GM23338 (cell line): Measurements from ENCODE around the gene SYCP2. TPM values are rescaled to one million over a fixed set of nuclear protein-coding genes. Genes with fewer than 3 reads are reported as not detected.

Source experiments
- ATAC-seq: fragments of 200-7000 bp; cut with Tn5 transposase; 3 replicates; pipeline ENCODE4 v1.9.1; 2020
- DNase-seq: peaks from one replicate; pipeline ENCODE4 v3.0.0-alpha.2; 2015; ENCODE audit warnings: low spot score
- H2AFZ ChIP-seq: fragments of 200-600 bp; sonication (generic); 2 replicates; pipeline ENCODE4 v1.8.0; 2016; ENCODE audit warnings: antibody characterized with exemption, mild to moderate bottlenecking, moderate library complexity
- H3F3A ChIP-seq: fragments of 200-600 bp; sonication (generic); replicated peaks from 2 replicates; pipeline ENCODE4 v1.8.0; 2017; ENCODE audit warnings: antibody characterized with exemption, mixed run types, low read depth
- H3K27ac ChIP-seq: fragments of 200-600 bp; sonication (generic); 2 replicates; pipeline ENCODE4 v1.6.1; 2016; ENCODE audit warnings: low read depth
- H3K27me3 ChIP-seq: fragments of 200-600 bp; sonication (generic); 2 replicates; pipeline ENCODE4 v1.8.0; 2016; ENCODE audit warnings: mild to moderate bottlenecking, mixed run types, moderate library complexity; ENCODE audit not compliant: insufficient read depth
- H3K36me3 ChIP-seq: fragments of 200-600 bp; sonication (generic); 2 replicates; pipeline ENCODE4 v1.8.0; 2016; ENCODE audit warnings: mild to moderate bottlenecking; ENCODE audit not compliant: insufficient read depth
- H3K4me1 ChIP-seq: fragments of 200-600 bp; sonication (generic); 2 replicates; pipeline ENCODE4 v1.8.0; 2016; ENCODE audit warnings: mild to moderate bottlenecking, moderate library complexity; ENCODE audit not compliant: insufficient read depth
- H3K4me2 ChIP-seq: fragments of 200-600 bp; sonication (generic); 2 replicates; pipeline ENCODE4 v1.7.1; 2017; ENCODE audit warnings: mixed run types
- H3K4me3 ChIP-seq: fragments of 200-600 bp; sonication (generic); 2 replicates; pipeline ENCODE4 v1.6.1; 2016; ENCODE audit warnings: mixed run types
- H3K79me2 ChIP-seq: fragments of 200-600 bp; sonication (generic); replicated peaks from 2 replicates; pipeline ENCODE4 v1.8.0; 2017; ENCODE audit warnings: mild to moderate bottlenecking; ENCODE audit not compliant: insufficient read depth
- H3K9me2 ChIP-seq: fragments of 200-600 bp; sonication (generic); 2 replicates; pipeline ENCODE4 v1.8.0; 2017; ENCODE audit not compliant: insufficient read depth
- H4K20me1 ChIP-seq: fragments of 200-600 bp; sonication (generic); replicated peaks from 2 replicates; pipeline ENCODE4 v1.8.0; 2017; ENCODE audit warnings: mild to moderate bottlenecking; ENCODE audit not compliant: insufficient read depth
- H3K27ac Mint-ChIP-seq: 2 replicates; pipeline ENCODE4 v1.8.0; 2020; ENCODE audit warnings: inconsistent platforms, mild to moderate bottlenecking, moderate library complexity, mixed read lengths
- H3K27me3 Mint-ChIP-seq: 3 replicates; pipeline ENCODE4 v1.8.0; 2022; ENCODE audit warnings: low read depth, mild to moderate bottlenecking, moderate library complexity, mixed read lengths, inconsistent platforms; ENCODE audit not compliant: insufficient read depth, poor library complexity
- H3K36me3 Mint-ChIP-seq: 3 replicates; pipeline ENCODE4 v1.8.0; 2021; ENCODE audit warnings: low read depth, mild to moderate bottlenecking, inconsistent platforms, moderate library complexity, mixed read lengths
- H3K4me1 Mint-ChIP-seq: 3 replicates; pipeline ENCODE4 v1.8.0; 2020; ENCODE audit warnings: mild to moderate bottlenecking, inconsistent platforms, mixed read lengths
- H3K4me3 Mint-ChIP-seq: 3 replicates; pipeline ENCODE4 v1.8.0; 2021; ENCODE audit warnings: moderate library complexity, mild to moderate bottlenecking, inconsistent platforms, mixed read lengths
- H3K9me3 Mint-ChIP-seq: 3 replicates; pipeline ENCODE4 v1.8.0; 2020; ENCODE audit warnings: moderate library complexity, mild to moderate bottlenecking, inconsistent platforms, mixed read lengths
- CREB1 ChIP-seq: fragments of 250-450 bp; sonication (Bioruptor Pico); IDR thresholded peaks from 2 replicates; pipeline ENCODE4 v1.5.0; 2020; ENCODE audit warnings: low read depth, mild to moderate bottlenecking, moderate library complexity
- EZH2 ChIP-seq: fragments of 200-600 bp; sonication (generic); IDR thresholded peaks from one replicate; pipeline ENCODE4 v1.8.0; 2017; ENCODE audit warnings: antibody characterized with exemption, mild to moderate bottlenecking, low read depth; ENCODE audit not compliant: unreplicated experiment
- EZH2phosphoT487 ChIP-seq: fragments of 200-600 bp; sonication (generic); IDR thresholded peaks from one replicate; pipeline ENCODE4 v1.8.1; 2018; ENCODE audit warnings: antibody characterized with exemption; ENCODE audit not compliant: unreplicated experiment
- JUNB ChIP-seq: IDR thresholded peaks from one replicate; pipeline ENCODE4 v1.6.1; 2016; ENCODE audit warnings: antibody characterized with exemption; ENCODE audit not compliant: unreplicated experiment
- NANOG ChIP-seq: IDR thresholded peaks from 2 replicates; pipeline ENCODE4 v1.6.1; 2016; ENCODE audit warnings: antibody characterized with exemption, borderline replicate concordance
- POLR2AphosphoS5 ChIP-seq: IDR thresholded peaks from 2 replicates; pipeline ENCODE4 v1.6.1; 2016; ENCODE audit warnings: antibody characterized with exemption, low read depth
- STAT1 ChIP-seq: IDR thresholded peaks from one replicate; pipeline ENCODE4 v1.6.1; 2016; ENCODE audit warnings: antibody characterized with exemption; ENCODE audit not compliant: unreplicated experiment
- ZNF114 ChIP-seq: fragments of 250-450 bp; sonication (Bioruptor Pico); IDR thresholded peaks from 2 replicates; pipeline ENCODE4 v1.5.0; 2020; ENCODE audit warnings: mild to moderate bottlenecking, moderate library complexity
- ZNF331 ChIP-seq: fragments of 250-450 bp; sonication (Bioruptor Pico); IDR thresholded peaks from 2 replicates; pipeline ENCODE4 v1.5.0; 2020; ENCODE audit warnings: low read depth, mild to moderate bottlenecking, moderate library complexity
- ZNF462 ChIP-seq: fragments of 250-450 bp; sonication (Bioruptor Pico); IDR thresholded peaks from 2 replicates; pipeline ENCODE4 v1.5.0; 2020; ENCODE audit warnings: mild to moderate bottlenecking, moderate library complexity
- polyA plus RNA-seq: library from polyadenylated mRNA; unstranded; fragments of >200 nt; fragmentation: Nextera tagmentation; extraction: Ambion mirVana; gene quantifications from 2 replicates; pipeline ENCODE4 v1.2.1, GENCODE V29; 2016
- total RNA-seq: library from RNA; depleted of rRNA; stranded (reverse); fragments of >200 nt; shearing (Covaris generic); gene quantifications from 2 replicates; pipeline ENCODE4 v1.2.3, GENCODE V29; 2014
- TF ChIP-seq, protein P1 (sequence below), 2 experiments: fragments of 200-600 bp in 1 of 2; sonication (generic) in 1 of 2; conservative IDR thresholded peaks; 2 replicates each; pipeline versions ENCODE4 v1.5.1 to v1.6.1; 2016 to 2017; ENCODE audit warnings: antibody characterized with exemption in 2 of 2, low read depth in 2 of 2, mild to moderate bottlenecking in 2 of 2, moderate library complexity in 1 of 2
- TF ChIP-seq, protein P2 (sequence below): IDR thresholded peaks from 2 replicates; pipeline ENCODE4 v1.6.1; 2016; ENCODE audit warnings: antibody characterized with exemption
- TF ChIP-seq, protein P3 (sequence below): IDR thresholded peaks from one replicate; pipeline ENCODE4 v1.6.1; 2018; ENCODE audit warnings: antibody characterized with exemption; ENCODE audit not compliant: unreplicated experiment

The SYCP2 gene
- total and polyA plus RNA-seq, 2 experiments from 2014 or later, result 0.50 to 2.1 TPM

GRCh38 chr20:59942245-59942644 lies 8.8 kb upstream of the SYCP2 start:
- no peak overlapping the region for H3K27ac Mint-ChIP-seq
- Histone ChIP-seq H3K9me2 (no peaks in the 10 kb centered on the region), H3K36me3 (peaks cover 16% of the 10 kb centered on the region; the same call in 1 of the 2 replicates), H3K4me2 (no peak overlapping the region), H3K4me3 (no peak overlapping the region), H3K27ac (no peak overlapping the region), H4K20me1 (0 out of 2 replicates have a peak, but pooled peaks cover 5% of the 10 kb centered on the region), H3K4me1 (peaks cover 14% of the 10 kb centered on the region), H3K27me3 (peaks cover 22% of the 10 kb centered on the region), H2AFZ (no peak overlapping the region), H3K79me2 (peaks cover 12% of the 10 kb centered on the region; the same call in 1 of the 2 replicates), H3F3A (no peaks in the 10 kb centered on the region)
- H3K4me1 Mint-ChIP-seq, result peaks cover 23% of the 10 kb centered on the region
- H3K27me3 Mint-ChIP-seq, result peaks cover 24% of the 10 kb centered on the region
- no peak for TF ChIP-seq ZNF114
- no peak for TF ChIP-seq EZH2phosphoT487
- no peak for TF ChIP-seq ZNF331
- TF ChIP-seq EZH2, result no peak
- no peak for TF ChIP-seq JUNB
- no peak for TF ChIP-seq CREB1 (CRISPR knock-in tag)
- TF ChIP-seq, protein P1, sequence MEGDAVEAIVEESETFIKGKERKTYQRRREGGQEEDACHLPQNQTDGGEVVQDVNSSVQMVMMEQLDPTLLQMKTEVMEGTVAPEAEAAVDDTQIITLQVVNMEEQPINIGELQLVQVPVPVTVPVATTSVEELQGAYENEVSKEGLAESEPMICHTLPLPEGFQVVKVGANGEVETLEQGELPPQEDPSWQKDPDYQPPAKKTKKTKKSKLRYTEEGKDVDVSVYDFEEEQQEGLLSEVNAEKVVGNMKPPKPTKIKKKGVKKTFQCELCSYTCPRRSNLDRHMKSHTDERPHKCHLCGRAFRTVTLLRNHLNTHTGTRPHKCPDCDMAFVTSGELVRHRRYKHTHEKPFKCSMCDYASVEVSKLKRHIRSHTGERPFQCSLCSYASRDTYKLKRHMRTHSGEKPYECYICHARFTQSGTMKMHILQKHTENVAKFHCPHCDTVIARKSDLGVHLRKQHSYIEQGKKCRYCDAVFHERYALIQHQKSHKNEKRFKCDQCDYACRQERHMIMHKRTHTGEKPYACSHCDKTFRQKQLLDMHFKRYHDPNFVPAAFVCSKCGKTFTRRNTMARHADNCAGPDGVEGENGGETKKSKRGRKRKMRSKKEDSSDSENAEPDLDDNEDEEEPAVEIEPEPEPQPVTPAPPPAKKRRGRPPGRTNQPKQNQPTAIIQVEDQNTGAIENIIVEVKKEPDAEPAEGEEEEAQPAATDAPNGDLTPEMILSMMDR (conservative IDR thresholded peaks at IDR 0.05; ENCODE audit: low read depth in 2 of 2), result no peak
- no peak for TF ChIP-seq STAT1
- TF ChIP-seq NANOG, result no peak
- no peak for TF ChIP-seq POLR2AphosphoS5
- TF ChIP-seq, protein P2, sequence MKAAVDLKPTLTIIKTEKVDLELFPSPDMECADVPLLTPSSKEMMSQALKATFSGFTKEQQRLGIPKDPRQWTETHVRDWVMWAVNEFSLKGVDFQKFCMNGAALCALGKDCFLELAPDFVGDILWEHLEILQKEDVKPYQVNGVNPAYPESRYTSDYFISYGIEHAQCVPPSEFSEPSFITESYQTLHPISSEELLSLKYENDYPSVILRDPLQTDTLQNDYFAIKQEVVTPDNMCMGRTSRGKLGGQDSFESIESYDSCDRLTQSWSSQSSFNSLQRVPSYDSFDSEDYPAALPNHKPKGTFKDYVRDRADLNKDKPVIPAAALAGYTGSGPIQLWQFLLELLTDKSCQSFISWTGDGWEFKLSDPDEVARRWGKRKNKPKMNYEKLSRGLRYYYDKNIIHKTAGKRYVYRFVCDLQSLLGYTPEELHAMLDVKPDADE, result no peak
- TF ChIP-seq, protein P3, sequence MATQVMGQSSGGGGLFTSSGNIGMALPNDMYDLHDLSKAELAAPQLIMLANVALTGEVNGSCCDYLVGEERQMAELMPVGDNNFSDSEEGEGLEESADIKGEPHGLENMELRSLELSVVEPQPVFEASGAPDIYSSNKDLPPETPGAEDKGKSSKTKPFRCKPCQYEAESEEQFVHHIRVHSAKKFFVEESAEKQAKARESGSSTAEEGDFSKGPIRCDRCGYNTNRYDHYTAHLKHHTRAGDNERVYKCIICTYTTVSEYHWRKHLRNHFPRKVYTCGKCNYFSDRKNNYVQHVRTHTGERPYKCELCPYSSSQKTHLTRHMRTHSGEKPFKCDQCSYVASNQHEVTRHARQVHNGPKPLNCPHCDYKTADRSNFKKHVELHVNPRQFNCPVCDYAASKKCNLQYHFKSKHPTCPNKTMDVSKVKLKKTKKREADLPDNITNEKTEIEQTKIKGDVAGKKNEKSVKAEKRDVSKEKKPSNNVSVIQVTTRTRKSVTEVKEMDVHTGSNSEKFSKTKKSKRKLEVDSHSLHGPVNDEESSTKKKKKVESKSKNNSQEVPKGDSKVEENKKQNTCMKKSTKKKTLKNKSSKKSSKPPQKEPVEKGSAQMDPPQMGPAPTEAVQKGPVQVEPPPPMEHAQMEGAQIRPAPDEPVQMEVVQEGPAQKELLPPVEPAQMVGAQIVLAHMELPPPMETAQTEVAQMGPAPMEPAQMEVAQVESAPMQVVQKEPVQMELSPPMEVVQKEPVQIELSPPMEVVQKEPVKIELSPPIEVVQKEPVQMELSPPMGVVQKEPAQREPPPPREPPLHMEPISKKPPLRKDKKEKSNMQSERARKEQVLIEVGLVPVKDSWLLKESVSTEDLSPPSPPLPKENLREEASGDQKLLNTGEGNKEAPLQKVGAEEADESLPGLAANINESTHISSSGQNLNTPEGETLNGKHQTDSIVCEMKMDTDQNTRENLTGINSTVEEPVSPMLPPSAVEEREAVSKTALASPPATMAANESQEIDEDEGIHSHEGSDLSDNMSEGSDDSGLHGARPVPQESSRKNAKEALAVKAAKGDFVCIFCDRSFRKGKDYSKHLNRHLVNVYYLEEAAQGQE, result no peak
- TF ChIP-seq ZNF462 (CRISPR knock-in tag), result no peak
- no peak overlapping the region for H3K4me3 Mint-ChIP-seq
- peaks cover 12% of the 10 kb centered on the region for H3K9me3 Mint-ChIP-seq
- peaks cover 27% of the 10 kb centered on the region for H3K36me3 Mint-ChIP-seq
- DNase-seq (no peak), ATAC-seq (no peak)
